Right lung (tissue), 10 donors: Measurements from ENCODE around the gene MBP. TPM values are rescaled to one million over a fixed set of nuclear protein-coding genes. Genes with fewer than 3 reads are reported as not detected.

Experiments
- DNase-seq, 2 donors: peaks; one replicate each; pipeline ENCODE4 v3.0.0-alpha.2; 2013
- long read RNA-seq, 8 donors: transcript quantifications; one replicate each; lab custom pipeline, GENCODE V29; 2026
- polyA plus RNA-seq, 5 donors: library from polyadenylated mRNA; unstranded; fragments of 120-200 nt; gene quantifications; one replicate each; pipeline versions ENCODE4 v1.2.1 to v1.2.3, GENCODE V29; 2013; ENCODE audit warnings: inconsistent platforms in 1 of 5, low replicate concordance in 1 of 5; ENCODE audit not compliant: insufficient read length in 5 of 5, insufficient read depth in 1 of 5

Gene MBP
- polyA plus RNA-seq: 10 to 100 TPM in 3 of 5 donors, 1 to 10 TPM in 2; 8.3 to 11.9 (median 10.7) TPM
- long read RNA-seq, donor 1, full-length matches to known transcripts: 3 of 3 reads
- long read RNA-seq, donor 1, partial matches to known transcripts: 0 of 3 reads
- long read RNA-seq, donor 1, other reads (novel, unspliced or antisense): 0 of 3 reads
- long read RNA-seq, donor 2, full-length matches to known transcripts: 4 of 4 reads
- long read RNA-seq, donor 2, partial matches to known transcripts: 0 of 4 reads
- long read RNA-seq, donor 2, other reads (novel, unspliced or antisense): 0 of 4 reads
- long read RNA-seq, donor 3: 0 reads
- long read RNA-seq, donor 4, full-length matches to known transcripts: 1 of 1 reads
- long read RNA-seq, donor 4, partial matches to known transcripts: 0 of 1 reads
- long read RNA-seq, donor 4, other reads (novel, unspliced or antisense): 0 of 1 reads
- long read RNA-seq, donor 5, full-length matches to known transcripts: 3 of 3 reads
- long read RNA-seq, donor 5, partial matches to known transcripts: 0 of 3 reads
- long read RNA-seq, donor 5, other reads (novel, unspliced or antisense): 0 of 3 reads
- long read RNA-seq, donor 6, full-length matches to known transcripts: 4 of 4 reads
- long read RNA-seq, donor 6, partial matches to known transcripts: 0 of 4 reads
- long read RNA-seq, donor 6, other reads (novel, unspliced or antisense): 0 of 4 reads
- long read RNA-seq, donor 7, full-length matches to known transcripts: 6 of 6 reads
- long read RNA-seq, donor 7, partial matches to known transcripts: 0 of 6 reads
- long read RNA-seq, donor 7, other reads (novel, unspliced or antisense): 0 of 6 reads
- long read RNA-seq, donor 8, full-length matches to known transcripts: 1 of 1 reads
- long read RNA-seq, donor 8, partial matches to known transcripts: 0 of 1 reads
- long read RNA-seq, donor 8, other reads (novel, unspliced or antisense): 0 of 1 reads

GRCh38 chr18:77132369-77133050 is at the start of gene MBP:
MBP (minus strand) TSS chr18:77132783; CDS start chr18:77105261, 27,522 bp downstream.
- no peak for DNase-seq

DNA sequence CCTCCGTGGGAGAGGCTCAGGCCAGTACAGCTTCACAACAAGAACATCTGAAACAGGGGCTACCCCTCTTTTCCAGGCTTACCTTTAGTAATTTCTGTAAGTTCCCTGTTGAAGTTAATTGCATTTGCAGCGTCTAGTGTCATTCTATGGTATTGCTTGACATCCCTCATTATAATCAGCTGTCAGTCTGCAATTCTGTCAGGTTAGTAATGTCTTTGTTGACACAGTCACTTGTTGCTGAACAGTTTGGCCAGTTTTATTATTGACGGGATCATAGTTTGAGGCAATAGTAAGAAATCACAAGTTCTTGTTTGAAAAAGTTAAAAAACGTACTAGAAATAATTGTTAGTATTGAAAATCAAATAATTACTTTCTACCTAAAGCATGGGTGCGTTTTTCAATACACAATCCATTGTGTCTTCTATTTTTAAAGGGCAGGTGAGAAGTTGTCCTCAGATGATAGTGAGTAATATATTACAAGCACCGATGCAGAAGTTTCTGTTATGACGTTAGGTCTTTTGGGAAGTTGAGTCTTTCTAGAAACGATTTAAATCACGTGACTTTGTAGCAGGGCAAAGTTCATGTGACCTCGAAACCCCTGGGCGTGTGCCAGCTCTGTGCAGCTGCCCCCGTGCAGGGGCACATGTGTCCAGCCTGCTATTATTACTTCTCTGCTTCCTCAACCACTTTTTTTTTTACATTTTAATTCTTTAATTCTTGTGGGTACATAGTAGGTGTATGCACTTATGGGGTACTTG is 49.5 kb upstream of the MBP start:
- DNase-seq: no peak

GRCh38 chr18:77178559-77178958 is 46.0 kb upstream of the MBP start:
- DNase-seq: no peak

DNA sequence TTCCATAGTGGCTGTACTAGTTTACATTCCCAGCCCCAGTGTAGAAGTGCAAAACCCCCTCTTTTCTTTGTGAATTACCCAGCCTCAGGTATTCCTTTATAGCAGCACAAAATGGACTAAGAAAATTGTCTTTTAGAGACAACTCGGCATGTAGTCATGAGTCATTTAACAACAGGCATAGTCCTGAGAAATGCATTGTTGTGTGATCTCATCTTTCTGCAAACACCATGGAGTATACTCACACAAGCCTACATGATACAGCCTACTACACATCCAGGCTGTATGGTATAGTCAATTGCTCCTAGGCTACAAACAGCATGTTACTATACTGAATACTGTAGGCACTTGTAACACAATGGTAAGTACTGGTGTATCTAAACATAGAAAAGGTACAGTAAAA is 44.4 kb upstream of the MBP start:
- no peak for DNase-seq

DNA sequence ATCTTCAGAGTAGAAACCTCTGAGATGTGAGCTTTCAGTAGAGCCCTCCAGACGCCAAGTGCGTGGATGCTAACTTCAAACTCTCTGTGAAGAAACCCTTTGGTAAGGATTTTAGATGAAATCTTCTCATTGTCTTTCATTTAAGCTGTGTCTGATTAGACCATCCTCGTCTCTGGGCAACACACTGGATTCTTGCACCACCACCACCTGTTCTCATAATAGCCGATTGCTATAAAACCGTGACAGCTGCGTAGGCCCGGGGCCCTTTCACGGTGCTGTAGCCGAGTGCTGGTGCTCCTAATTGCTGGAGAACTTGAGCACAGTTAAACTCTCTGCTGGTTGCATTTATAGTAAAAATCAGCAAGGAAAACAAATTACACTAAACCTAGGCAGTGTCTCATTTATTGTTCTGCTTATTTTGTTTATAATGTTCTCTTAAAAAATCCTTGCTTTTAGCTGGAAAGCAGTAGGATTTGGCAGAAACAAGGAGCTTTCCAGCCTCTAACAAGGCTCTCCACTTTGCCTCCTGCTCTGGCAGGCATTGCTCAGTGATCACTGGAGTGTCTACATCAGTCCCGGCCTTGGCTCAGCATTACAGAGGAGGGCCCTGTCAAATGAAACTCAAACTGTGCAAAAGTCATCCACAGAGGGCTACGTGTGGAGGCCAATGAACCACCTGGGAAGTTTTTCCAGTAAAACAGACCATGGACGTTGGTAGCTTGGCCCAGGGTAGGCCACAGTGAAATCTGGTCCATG is 40.9 kb upstream of the MBP start:
- peak in 1 of 2 donors; percentile 1 for DNase-seq

DNA sequence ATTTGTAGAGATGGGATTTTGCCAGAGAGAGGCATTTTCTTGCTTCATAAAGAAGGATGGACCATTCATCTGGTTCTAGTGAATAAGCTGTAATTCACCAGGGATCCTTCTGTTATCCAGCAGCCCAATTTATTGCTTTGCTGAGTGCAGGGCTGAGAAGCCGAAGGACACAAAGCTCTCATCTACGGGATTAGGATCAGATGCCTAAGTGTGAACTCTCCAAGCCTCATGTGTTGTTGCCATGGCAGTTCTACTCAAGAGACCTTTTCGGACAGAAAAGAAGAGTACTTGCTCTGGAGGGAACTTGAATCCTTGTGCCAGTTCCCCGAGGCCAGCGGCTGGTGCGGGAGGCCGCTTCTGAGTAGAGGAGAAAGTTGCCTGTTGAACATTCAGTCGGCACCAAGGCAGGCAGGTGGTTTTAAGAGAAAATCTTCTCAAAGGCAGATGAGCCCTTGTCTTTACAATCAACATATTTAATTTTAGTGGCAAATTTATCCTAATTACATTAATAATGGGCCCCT is 38.4 kb upstream of the MBP start:
- no peak for DNase-seq

DNA sequence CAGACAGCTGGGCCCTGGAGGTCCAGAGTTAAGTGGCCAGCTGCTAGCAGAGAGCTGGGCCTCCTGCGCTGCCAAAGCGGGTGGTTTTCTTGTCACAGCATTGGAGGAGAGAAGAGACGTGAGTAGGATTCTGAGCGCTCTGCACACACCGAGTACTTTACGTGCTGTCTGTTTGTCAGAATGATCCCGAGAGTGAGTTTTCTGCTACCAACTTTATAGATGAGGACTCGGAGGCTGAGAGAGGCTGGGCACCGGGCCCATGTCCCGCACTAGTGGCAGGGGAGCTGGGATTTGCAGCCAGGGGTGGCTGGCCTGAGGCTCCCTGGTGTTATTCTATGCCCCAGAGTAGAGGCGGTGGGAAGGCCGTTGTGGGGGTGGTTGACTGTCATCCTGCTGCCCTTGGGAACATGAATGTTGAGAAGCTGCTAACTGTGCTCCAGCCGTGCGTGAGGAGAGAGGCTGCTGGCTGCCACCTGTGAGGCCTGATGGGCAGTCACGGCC is 36.3 kb upstream of the MBP start:
- DNase-seq: no peak

- no peak for DNase-seq
Measured at GRCh38 chr18:77167251-77167650, 34.7 kb upstream of the MBP start.

- no peak for DNase-seq
Measured at GRCh38 chr18:77166523-77166922, 33.9 kb upstream of the MBP start.

GRCh38 chr18:77165503-77166188 is 33.1 kb upstream of the MBP start:
- DNase-seq: no peak

- no peak for DNase-seq
Measured at GRCh38 chr18:77164763-77165485, 32.3 kb upstream of the MBP start.

DNA sequence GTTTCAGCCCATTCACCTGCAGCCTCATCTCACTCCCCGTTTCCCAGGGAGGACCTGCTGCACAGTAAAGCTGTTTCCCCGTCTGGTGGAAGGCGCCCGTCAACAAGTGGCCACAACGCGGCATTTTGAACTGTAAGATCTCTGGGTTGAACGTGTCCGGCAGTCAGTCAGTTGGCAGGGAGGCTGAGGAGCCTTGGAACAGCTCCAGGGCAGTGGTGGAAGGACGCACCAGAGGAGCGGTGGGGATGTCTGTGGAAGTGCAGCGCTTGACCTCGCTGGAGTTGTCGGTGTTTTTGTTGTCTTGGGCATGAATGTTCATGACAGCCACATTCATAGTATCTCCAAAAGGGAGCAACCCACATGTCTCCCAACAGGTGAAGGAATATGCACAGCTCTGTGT is 31.4 kb upstream of the MBP start:
- DNase-seq: no peak

DNA sequence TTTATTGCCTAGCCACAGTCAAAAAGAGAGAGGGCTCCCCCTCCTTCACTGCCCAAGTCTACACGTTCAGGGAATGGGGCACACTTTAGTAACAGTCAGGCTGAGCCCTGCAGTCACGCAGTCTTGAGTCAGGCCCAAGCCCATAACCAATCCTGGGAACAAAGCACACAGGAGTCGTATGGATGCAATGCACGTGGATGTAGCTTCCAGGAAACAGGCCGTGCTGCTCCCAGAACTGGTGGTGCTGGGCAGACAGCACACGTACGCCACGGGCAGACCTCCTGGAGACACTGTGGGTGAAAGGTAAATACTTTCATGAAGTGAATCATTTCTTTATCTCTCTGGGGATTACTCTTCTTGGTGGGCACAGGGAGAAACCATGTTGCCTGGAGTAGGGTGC is 30.0 kb upstream of the MBP start:
- DNase-seq: no peak

- DNase-seq: no peak
Measured at GRCh38 chr18:77161961-77162360, 29.4 kb upstream of the MBP start.

GRCh38 chr18:77161383-77161782 is 28.8 kb upstream of the MBP start:
- no peak for DNase-seq

- DNase-seq: no peak
Measured at GRCh38 chr18:77160515-77160914, 27.9 kb upstream of the MBP start.

- DNase-seq: no peak
Measured at GRCh38 chr18:77157312-77157711, 24.7 kb upstream of the MBP start.

DNA sequence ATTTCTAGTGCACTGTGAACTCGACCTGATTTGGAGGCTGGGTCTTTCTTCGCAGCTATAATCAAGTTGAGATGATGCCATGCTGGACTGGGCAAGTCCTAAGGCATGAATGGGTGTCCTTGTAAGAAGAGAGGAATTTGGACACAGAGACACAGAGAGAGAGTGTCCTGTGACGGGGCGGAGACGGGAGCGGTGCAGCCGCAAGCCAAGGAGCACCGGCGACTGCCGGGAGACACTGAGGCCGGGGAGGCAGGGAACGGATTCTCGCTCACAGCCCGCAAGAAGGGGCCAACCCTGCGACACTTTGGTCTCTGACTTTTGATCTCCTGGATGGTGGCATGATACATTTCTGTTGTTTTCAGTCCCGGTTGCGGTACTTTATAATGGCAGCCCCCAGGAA is 22.4 kb upstream of the MBP start:
- no peak for DNase-seq

DNA sequence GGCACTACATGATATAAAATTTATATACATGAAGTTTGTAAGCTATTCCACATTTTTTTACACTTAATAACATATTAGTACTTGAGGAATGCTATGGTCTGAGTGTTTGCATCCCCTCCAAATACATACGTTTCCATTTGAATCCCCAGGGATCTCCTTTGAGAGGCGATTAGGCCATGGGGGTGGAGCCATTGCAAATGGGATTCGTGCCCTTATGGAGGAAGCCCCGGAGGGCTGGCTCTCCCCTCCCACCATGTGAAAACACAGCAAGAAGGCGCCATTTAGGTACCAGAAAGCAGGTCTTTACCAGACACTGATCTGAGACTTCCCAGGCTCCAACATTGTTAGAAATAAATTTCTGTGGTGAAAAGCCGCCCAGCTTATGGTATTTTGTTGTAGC is 20.8 kb upstream of the MBP start:
- DNase-seq: no peak
